CD4-positive, alpha-beta T cell treated with Interleukin-6 at 100 ng/mL for 8 hours (primary cell): Measurements from ENCODE around the gene PLEKHA8.
"Not testable (repeated sequence)": the region's sequence is repeated elsewhere in the genome, so short reads cannot be mapped to it uniquely, and the experiment has no call there.

Experiments used
- DNase-seq: peaks from one replicate; pipeline ENCODE4 v3.0.0-alpha.2; 2020; ENCODE audit warnings: mixed read lengths, low spot score

The PLEKHA8 gene

DNA sequence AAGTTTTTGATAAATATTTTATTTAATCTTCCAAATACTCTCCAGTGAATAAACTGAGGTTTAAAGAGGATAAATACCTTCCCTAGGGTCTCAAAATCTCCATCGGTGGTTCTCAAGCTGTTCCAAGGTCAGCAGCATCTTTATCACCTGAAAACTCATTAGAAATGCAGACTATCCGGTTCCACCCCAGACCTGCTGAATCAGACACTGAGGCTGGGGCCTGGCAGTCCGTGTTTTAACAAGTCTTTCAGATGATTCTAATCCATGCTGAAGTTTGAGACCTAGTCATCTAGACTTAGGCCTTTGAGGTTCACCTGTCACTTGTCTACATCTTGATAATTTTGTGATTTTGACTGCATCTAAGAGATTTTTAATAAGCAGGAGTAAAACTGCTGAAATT, 37.5 kb downstream of the PLEKHA8 start:
- DNase-seq, result no peak

DNA sequence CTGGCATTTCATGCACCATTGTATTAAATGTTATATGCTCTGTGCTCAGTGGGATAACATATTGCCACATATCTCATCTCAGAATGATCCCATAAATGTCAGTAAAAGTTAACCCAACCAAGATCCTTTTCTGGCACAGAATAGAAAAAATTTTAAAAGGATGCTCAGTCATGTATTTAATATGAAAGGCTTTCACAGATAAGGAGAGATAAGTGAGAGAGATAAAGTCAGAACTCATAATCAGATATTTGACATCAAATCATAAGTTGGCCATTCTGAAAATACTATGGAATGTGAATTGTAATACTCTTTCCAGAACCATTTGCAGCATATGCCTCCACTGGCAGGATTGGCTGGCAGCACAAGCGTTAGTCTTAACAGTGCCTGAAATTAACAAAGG, 38.5 kb downstream of the PLEKHA8 start:
- no peak for DNase-seq

DNA sequence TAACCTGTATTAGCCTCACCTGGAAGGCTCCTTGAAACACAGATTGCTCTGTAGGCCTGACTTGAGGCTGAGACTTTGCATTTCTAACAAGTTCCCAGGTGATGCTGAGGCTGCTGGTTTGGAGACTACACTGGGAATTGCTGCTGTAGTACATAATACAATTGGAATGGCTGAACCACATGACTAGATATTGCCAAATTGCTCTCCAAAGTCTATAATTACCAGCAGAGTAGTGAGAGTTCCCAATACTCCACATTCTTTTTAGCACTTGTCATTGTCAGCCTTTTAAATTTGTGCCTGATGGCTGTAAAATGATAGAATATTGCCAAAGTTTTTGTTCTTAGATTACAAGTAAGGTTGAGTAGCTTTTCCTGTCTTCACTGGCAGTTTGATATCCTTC, 39.9 kb downstream of the PLEKHA8 start:
- DNase-seq, result no peak

DNA sequence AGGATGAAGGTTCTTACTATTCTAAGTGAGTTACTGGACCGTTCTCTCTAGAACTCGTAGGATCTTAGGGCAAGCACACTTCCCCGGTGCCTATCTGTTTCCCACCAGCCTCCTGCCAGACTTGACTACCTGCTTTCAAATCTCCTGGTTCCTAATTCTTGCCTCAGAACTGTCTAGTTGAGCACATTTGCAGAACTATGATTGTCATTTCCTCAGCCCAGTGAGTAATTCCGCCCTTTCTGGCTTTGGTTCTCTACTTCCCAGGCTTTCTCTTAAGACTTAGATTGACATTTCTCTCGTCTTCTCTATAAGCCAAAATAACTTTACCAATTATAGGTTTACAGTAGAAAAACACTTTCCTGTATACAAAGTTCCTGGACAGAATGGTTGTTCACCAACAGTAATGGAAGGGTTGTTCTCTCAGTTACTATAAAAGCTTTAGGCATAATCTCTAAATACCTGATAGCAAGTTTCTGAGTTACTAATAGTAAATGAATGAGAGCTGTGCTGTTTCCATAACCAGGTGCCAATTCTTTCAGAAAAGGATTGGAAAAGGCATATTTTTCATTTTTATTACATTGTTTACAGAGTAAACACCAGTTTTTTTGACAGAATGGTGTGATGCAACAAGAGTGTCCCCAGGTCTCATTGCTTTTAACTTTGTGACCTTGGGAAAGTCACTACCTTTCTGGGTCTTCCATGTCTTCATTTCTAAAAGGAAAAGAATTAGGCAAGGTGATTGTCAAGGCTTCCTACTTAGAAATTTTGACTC, 41.1 kb downstream of the PLEKHA8 start:
- no peak for DNase-seq

DNA sequence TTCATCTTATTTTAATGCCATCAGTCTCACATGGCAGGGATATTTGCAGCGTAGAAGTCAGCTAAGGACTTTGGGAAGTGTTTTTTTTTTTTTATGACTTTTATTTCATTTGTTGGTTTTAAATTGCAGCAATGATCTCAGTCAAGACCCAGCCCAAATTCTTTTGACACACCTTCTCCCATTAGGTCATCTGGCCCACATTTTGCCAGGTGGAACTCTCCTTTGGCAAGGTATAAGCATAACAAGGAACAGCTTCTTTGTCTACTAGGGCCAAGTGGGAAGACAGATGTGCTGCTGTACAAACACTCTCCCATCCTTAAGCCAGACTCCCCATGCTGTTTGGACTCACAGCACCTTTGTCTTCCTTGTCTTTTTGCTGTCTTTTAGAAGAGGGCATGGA, 41.8 kb downstream of the PLEKHA8 start:
- DNase-seq, result no peak

DNA sequence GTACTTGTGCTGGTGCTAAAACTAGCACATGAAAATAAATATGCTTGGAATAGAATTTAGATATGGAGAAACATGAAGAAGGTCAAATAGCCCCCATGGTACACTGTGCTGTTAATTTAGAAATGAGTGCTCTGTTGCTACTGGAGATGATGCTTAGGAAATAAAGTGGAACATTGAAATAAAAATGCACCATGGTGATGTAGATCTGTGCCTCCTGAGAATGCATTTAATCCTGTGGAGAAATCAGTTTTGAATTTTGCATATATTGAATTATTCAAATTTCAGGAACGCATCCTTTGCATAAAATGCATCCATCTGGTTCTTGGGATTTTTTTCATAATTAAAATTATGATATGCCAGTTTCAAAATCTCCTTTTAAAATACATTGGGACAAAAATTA, 44.5 kb downstream of the PLEKHA8 start:
- DNase-seq, result no peak

DNA sequence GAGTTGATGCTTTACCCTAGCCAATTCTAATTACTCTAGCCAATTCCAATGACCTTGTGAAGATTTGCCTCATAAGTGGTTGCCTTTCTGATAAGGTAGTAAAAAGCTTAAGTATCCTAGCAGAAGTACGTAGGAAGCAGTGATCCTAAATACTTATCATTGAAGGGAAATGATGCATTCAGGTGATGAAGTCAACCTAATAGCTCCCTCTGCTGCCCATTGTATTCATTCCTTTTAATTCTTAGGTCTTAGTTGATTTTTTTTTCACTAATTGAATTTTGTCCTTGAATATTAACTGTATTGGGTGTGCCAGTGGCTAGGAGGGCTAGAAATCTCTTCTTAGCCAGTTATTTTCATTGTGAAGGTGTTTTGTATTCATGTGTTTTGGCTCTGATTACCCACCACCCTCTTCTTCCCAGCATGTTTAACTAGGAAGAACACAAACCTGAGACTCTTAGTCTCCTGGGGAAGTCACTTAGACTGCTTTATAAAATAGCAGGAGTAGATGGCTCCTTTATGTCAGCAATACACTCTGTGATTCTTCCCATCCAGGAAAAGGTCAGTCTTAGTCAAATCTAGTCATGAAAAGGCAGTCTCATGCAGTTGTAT, 46.3 kb downstream of the PLEKHA8 start:
- no peak for DNase-seq

DNA sequence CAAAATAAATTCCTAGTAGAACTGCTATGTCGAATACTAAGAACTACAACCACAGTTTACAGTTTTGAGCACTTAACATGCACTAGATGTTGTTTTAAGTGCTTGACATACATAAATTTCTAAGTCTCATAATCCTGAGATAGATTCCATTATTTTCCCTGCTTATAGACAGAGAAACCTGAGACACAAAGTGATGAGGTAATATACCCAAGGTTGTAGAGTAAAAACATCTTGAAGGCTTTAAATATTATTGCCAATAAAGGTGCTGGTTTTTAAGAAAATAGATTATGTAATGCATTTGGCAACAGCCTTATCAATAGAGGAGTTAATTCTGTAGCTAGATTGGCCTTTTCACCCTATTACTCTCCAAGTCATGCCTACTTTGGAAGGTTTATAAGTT, 48.2 kb downstream of the PLEKHA8 start:
- DNase-seq, result no peak

DNA sequence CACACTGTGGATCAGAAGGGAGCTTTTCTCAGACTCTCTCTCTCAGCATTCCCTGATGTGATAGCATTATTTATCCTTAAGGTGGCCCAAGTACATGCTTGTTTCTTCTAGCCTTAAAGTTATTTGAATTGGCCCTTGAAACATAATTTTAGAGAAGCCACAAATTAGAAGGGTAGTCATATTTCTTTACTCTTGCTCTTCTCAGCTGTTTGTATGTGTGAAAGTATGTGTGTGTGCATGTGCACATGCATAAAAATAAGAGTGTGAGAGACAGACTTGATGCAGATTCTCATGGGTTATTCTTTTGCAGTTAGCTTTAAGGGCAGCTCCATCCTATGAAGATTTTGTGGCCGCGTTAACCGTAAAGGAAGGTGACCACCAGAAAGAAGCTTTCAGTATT, 50.1 kb downstream of the PLEKHA8 start:
- DNase-seq, result no peak

DNA sequence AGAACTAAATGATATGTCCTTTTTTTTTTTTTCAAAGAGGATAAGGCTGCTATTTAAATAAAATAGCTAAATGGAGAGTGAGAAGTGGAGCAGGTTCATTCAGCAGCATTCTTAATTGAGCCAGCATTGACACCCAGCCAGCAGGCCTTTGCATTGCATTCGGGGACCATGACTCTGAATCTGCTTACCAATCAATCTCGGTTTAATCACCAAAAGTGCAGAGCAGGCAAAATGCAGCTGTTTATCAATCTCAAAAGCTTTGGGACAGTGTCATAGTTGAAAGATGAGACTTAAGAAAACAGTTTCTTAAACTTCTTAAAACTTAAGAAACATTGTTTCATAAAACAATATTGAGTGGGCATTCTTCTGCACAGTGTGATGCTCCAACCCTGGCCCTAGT, 51.7 kb downstream of the PLEKHA8 start:
- no peak for DNase-seq

DNA sequence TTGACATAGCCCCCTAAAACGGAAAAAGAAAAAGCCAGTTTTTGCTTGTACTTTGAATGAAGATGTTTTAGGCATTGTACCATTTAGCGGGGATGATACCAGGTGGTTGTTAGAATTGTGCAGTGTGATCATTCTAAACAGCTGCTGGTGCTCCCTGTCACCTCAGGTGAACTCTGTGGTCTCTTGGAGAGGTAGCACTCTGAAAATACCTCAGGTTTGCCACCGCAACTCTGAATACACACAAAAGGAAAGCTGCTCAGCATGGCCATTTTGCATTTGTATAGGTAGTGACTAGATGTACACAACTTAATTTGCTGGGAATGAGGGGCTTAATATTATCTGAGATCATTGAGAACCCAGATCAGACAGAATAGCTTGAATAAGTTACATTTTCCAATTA, 52.6 kb downstream of the PLEKHA8 start:
- no peak for DNase-seq

DNA sequence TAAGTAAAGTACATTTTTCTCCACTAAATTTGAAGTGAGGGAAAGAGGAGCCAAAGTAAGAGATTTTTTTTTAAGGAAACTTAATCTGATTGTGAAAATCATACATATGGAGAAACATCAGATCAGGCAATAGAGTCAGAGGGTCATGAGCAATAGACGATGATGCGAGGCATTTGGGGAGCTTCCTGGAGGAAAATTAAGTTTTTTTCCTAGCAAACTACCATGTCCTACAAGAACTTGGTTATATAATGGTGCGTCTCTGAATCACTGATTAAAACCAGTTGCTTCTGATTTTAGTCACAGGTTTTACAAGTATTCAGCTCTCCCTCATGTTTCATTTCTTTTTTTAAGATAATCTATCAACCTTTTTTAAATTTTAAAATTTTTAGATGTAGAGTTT, 54.5 kb downstream of the PLEKHA8 start:
- no peak for DNase-seq

DNA sequence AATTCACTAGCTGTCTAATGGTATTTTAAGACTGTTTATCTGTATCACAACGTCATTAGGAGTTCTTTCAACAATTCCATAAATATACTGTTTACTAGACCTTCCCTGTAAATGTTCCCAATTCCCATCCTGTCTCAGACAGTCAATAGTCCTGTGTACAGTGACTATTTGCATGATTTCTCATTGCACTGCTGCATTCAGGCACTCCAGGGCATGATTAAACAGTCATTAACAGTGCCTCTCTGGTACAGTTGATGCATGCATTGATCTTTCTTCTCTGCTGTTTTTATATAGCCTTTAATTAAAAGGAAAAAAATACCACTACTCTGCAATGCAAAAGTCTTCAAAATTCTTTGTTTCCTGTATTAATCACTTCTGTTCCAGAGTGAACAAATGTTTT, 55.1 kb downstream of the PLEKHA8 start:
- DNase-seq, result no peak

DNA sequence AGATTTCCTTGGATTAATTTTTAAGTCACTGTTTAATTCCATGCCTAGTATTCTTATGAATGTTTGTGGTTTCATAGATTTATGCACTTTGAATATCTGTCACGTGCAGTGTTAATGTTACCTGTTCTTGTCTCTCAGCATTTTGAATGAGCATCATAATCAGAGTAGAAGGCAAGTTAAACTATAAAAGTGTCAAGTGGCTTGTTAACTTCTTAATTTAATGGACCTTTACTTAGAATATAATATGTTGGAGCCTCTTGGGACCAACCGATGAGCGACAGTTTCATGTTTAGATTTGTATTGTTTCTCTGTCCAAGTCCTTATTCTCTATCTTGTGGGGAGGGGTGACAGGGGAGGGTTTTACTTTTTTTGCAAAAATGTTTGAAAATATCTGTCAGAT, 56.0 kb downstream of the PLEKHA8 start:
- DNase-seq, result no peak

DNA sequence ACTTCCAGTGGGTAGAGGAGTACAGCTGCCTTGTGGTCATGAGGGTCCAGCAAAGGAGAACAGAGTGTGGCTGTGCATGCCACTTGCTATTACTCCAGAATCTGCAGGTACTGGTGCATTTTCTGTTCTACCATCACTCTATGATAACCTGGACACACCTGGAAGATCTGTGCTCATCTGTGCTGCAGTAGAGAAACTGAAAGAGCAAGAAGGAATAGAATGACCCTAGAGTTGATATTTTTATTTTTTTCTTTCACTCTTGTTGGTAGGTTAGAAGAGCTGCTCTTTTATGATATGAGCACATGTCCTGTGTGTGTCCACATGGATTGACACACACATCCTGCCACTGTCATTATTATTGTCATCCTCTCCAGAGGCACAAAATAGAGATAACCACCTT, 58.3 kb downstream of the PLEKHA8 start:
- DNase-seq, result no peak

DNA sequence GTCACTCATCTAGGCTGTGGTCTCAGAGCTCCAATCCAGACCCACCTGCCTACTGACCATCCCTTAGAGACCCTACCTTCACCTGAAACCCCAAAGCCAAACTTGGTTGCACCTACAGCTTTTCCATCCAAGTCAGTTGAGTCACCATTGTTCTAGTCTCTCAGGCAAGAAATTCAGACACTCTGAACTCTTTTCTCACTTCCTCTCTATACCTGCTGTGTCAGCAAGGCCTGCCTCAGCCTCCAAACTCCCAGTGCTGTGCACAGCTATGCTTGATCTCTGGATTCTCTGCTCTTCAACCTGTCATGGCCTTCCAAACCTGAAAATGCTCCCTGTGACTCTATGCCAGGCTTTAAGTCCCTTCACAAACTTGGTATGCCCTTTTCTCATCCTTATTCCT, 59.2 kb downstream of the PLEKHA8 start:
- no peak for DNase-seq

DNA sequence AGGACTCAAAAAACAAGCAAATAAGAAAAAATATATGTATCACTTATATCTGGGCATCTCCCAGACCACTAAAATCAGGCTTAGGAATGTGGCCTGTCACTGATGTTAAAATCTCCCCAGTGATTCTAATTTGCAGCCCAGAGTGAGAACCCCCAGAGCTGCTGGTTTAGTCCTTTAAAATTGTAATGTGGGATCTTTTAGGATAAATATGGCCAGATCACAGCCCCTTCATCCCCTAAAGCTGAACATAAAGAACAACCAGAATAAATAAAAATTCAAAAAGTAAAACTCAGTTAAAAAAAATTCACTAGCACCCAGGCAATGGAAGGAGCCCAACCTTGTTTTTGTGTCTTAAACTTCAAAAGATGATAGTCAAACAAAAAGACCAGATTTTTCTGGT, 60.1 kb downstream of the PLEKHA8 start:
- DNase-seq, result no peak

DNA sequence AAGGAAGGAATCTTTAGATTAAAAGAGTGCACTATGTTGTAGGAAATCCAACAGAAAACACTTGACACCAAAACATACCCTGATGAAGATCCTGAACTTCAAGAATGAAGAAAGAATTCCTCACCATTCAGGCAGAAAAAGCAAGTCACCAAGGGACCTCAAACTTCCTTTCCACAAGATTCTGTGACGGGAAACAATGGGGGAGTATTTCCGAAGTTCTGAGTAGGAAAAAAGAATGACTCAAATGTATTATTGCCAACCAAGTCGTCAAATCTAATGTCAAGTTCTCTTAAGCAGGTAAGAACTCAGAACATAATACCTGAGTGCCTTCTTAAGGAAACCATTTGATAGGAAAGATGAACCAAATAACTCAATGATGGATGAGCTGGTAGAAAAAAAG, 61.9 kb downstream of the PLEKHA8 start:
- no peak for DNase-seq

DNA sequence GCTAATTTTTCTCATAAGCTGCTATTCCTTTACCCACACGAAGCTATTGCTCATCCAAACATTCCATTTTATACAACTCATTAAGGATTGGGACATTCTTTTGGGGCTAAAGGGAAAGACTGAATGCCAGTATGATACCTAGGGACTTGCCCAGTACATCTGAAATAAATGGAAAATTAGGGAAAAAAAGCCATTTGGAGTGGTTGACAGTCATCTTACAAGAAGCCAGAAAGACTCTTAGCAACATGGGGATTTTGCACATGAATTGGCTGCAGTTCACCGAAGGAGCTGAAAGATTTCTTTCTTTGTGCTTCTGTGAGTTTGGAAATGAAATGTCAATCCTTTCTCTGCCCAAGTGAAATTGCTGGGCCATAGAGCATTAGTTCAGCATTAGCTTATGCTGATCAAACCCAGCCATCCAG, 63.3 kb downstream of the PLEKHA8 start:
- DNase-seq, result no peak

DNA sequence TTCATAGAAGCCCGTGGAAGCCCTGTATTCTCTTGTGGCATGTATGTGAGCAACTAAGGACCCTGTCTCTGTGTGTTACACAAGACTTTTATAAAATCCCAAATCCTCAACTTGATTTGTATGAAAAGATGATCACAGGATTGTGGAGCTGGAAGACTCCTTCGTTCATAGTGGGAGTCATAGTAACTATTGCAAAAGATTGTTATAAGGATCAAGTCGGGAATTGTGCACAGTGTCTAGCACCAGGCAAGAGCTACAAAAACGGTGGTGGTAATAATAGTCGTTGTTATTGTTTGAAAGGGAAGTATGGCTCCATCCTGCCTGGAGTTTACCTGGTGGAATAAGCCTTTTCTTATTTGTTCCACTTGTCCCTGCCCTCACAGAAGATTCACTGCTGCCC, 63.8 kb downstream of the PLEKHA8 start:
- no peak for DNase-seq

DNA sequence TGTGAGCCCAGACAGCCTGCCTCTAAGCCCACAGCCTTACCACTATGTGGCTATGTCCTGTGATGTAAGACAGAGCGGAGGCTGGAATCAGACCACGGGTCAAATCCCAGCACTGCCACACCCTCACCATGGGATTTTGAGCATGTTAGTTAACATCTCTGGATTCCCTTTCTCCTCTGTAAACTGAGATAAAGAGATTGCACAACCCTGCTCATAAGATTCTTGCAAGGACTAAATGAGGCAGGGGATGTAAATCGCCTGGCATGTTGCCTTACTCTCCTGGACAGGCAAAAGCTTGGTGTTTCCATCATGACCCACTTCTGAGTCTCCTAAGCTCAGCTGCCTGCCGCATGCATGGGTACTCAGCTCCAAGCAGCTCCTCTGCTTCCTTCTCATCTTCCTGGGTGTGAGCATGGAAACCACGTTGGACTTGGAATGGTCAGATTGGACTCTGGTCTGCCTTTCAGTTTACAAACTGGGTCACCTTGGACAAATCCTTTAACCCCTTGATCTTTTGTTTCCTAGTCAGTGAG, 65.3 kb downstream of the PLEKHA8 start:
- DNase-seq, result no peak

DNA sequence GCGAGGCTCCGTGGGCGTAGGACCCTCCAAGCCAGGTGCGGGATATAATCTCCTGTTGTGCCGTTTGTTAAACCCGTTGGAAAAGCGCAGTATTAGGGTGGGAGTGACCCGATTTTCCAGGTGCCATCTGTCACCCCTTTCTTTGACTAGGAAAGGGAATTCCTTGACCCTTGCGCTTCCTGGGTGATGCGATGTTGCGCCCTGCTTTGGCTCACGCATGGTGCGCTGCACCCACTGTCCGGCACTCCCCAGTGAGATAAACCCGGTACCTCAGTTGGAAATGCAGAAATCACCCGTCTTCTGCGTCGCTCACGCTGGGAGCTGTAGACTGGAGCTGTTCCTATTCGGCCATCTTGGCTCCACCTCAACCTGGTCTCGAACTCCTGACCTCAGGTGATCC, 70.4 kb downstream of the PLEKHA8 start:
- DNase-seq, result not testable (repeated sequence)

DNA sequence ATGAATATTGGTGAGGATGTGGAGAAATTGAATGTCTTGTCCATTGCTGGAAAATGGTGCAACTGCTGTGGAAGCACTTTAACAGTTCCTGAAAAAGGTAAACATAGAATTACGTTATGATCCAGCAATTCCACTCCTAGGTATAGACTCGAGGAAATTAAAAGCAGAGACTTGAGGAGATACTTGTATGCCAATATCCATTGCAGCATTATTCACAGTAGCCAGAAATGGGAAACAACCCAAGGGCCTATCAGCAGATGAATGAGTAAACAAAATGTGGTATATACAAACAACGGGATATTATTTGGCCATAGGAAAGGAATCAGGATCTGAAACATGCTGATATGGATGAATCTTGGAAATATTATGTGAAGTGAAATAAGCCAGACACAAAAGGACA, 74.1 kb downstream of the PLEKHA8 start:
- DNase-seq, result no peak

DNA sequence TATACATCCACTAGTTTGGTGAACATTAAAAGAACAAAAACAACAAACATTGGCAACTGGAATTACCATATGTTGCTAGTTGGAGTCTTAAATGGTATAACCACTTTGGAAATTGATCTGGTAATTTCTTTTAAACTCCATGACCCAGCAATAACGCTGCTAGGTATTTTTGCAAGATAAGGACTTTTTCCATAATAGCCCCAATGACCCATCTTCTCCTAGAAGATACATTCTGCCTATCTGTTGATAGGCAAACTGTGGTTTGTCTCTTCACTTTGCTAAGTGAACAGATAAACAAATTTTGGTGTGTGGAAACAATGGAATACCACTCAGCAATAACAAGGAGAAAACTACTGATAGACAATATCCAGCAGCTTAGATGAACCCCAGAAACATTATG, 75.9 kb downstream of the PLEKHA8 start:
- no peak for DNase-seq
